GM12873 (cell line): ENCODE data around the gene SPEN.

Experiments used
- TF ChIP-seq, protein P1 (sequence below): IDR thresholded peaks from 2 replicates; pipeline ENCODE4 v1.5.1; 2012; ENCODE audit warnings: low read depth, mild to moderate bottlenecking, moderate library complexity, low read length, control low read depth; ENCODE audit not compliant: insufficient read depth; ENCODE audit errors: missing control alignments

SPEN gene

DNA sequence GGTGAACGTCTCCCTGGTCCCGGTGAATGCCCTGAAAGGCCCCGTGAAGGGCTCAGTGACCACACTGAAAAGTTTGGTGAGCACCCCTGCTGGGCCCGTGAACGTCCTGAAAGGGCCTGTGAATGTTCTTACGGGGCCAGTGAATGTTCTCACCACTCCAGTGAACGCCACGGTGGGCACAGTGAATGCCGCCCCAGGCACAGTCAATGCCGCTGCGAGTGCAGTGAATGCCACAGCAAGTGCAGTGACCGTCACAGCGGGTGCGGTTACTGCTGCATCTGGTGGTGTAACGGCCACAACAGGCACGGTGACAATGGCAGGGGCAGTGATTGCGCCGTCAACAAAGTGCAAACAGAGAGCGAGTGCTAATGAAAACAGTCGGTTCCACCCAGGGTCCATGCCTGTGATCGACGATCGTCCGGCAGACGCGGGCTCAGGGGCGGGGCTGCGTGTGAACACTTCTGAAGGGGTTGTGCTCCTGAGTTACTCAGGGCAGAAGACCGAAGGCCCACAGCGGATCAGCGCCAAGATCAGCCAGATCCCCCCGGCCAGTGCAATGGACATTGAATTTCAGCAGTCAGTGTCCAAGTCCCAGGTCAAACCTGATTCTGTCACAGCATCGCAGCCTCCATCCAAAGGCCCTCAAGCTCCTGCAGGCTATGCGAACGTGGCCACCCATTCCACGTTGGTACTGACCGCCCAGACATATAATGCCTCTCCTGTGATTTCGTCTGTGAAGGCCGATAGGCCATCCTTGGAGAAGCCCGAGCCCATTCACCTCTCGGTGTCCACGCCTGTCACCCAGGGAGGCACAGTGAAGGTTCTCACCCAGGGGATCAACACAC lies 86.9 kb downstream of the SPEN start:
- TF ChIP-seq, protein P1, sequence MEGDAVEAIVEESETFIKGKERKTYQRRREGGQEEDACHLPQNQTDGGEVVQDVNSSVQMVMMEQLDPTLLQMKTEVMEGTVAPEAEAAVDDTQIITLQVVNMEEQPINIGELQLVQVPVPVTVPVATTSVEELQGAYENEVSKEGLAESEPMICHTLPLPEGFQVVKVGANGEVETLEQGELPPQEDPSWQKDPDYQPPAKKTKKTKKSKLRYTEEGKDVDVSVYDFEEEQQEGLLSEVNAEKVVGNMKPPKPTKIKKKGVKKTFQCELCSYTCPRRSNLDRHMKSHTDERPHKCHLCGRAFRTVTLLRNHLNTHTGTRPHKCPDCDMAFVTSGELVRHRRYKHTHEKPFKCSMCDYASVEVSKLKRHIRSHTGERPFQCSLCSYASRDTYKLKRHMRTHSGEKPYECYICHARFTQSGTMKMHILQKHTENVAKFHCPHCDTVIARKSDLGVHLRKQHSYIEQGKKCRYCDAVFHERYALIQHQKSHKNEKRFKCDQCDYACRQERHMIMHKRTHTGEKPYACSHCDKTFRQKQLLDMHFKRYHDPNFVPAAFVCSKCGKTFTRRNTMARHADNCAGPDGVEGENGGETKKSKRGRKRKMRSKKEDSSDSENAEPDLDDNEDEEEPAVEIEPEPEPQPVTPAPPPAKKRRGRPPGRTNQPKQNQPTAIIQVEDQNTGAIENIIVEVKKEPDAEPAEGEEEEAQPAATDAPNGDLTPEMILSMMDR, result no peak

DNA sequence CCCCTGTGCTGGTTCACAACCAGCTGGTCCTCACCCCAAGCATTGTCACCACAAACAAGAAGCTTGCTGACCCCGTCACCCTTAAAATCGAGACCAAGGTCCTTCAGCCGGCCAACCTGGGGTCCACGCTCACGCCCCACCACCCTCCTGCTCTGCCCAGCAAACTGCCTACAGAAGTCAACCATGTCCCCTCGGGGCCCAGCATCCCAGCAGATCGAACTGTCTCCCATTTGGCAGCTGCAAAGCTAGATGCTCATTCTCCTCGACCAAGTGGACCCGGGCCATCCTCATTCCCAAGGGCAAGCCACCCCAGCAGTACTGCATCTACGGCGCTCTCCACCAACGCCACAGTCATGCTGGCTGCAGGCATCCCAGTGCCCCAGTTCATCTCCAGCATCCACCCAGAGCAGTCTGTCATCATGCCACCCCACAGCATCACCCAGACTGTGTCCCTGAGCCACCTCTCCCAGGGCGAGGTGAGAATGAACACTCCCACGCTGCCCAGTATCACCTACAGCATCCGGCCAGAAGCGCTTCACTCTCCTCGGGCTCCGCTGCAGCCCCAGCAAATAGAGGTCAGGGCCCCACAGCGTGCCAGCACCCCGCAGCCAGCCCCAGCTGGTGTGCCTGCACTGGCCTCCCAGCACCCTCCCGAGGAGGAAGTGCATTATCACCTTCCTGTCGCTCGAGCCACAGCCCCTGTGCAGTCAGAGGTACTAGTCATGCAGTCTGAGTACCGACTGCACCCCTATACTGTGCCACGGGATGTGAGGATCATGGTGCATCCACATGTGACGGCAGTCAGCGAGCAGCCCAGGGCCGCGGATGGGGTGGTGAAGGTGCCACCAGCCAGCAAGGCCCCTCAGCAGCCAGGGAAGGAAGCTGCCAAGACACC lies 87.8 kb downstream of the SPEN start:
- TF ChIP-seq, protein P1, result no peak

DNA sequence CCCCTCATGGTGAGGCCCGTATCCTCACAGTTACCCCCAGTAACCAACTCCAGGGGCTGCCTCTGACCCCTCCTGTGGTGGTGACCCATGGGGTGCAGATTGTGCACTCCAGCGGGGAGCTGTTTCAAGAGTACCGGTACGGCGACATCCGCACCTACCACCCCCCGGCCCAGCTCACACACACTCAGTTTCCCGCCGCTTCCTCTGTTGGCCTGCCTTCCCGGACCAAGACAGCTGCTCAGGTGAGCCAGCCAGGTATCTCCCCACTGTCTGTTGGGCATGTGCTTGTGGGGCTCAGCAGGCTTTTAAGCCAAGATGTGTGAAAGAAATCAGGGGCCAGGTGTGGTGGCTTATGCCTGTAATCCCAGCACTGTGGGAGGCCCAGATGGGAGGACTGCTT lies 88.5 kb downstream of the SPEN start:
- TF ChIP-seq, protein P1, result no peak

DNA sequence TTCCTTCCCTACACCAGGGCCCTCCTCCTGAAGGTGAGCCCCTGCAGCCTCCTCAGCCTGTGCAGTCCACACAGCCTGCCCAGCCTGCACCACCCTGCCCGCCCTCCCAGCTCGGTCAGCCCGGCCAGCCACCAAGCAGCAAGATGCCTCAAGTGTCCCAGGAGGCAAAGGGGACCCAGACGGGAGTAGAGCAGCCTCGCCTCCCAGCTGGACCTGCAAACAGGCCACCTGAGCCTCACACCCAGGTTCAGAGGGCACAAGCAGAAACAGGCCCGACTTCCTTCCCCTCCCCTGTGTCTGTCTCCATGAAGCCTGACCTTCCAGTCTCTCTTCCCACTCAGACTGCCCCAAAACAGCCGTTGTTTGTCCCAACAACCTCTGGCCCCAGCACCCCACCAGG lies 89.6 kb downstream of the SPEN start:
- TF ChIP-seq, protein P1, result no peak

DNA sequence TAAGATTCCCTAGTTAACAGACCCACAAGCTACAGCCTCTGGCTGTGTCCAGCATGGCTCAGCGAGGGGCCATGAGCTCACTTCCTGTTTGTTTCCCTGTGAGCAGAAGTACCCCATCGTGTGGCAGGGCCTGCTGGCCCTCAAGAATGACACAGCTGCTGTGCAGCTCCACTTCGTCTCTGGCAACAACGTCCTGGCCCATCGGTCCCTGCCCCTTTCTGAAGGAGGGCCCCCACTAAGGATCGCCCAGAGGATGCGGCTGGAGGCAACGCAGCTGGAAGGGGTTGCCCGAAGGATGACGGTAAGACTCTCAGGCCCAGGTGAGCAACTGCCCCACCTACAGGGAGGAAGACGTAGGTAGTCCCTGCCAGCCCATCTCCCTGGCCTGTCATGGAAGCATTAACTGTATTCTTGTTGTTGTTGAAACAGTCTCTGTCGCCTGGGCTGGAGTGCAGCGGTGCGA lies 90.2 kb downstream of the SPEN start:
- TF ChIP-seq, protein P1, result peak; percentile 23

DNA sequence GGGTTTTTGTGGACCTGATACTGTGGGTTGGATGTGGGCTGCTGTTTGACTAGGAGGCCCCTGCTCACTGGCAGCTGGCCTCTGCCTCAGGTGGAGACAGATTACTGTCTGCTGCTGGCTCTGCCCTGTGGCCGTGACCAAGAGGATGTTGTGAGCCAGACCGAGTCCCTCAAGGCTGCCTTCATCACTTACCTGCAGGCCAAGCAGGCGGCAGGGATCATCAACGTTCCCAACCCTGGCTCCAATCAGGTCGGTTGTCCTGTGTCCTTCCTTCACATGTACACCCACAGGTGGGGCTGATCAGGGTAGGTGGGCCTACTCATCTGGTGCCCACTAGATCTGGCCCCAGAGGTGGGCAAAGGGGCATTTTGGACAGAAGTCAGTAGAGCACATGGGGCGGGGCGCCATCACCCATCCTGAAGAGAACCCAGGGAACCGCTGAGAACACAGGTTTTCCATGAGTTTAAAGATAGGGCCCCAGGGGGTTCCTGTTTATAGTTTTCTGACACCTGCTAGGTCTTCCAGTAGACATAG lies 91.2 kb downstream of the SPEN start:
- TF ChIP-seq, protein P1, result no peak
